Glomerular visceral epithelial cell (primary cell): Measurements from ENCODE around the gene NFASC.

Experiments used
- DNase-seq: peaks from one replicate; pipeline ENCODE4 v3.0.0-alpha.2; 2016; ENCODE audit errors: extremely low spot score

NFASC gene

DNA sequence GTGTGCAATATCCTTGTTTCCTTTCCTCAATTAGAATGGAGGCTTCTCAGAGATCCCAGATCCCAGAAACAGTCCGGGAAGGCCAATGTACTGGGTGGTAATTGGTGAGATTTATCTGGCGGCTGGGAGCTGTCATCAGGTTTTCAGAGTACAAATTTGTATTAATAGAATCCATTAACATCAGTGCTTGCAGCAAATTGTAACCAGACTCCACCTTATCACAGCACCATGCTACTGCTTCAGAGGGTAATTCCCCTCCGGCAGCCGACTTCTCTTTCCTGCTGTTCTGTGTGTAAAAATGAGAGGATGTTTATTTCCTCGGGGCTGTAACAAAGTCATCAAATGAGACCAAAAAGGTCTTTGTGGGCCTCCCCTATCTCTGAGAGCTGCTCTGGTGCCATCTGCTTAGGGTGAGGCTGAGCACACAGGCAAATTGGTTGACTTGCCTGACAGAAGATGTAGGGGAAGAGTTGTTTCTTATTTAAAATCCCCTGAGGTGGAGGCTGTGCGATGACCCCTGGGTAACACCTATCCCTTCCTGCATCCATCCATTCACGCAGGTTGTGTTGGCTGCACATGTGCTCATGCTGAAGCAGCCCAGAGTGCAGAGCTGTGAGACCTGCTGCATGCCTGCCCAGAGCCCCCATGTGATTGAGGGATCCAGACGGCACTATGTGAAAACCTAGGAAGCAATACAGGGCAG is 19.2 kb downstream of the NFASC start:
- DNase-seq = no peak

DNA sequence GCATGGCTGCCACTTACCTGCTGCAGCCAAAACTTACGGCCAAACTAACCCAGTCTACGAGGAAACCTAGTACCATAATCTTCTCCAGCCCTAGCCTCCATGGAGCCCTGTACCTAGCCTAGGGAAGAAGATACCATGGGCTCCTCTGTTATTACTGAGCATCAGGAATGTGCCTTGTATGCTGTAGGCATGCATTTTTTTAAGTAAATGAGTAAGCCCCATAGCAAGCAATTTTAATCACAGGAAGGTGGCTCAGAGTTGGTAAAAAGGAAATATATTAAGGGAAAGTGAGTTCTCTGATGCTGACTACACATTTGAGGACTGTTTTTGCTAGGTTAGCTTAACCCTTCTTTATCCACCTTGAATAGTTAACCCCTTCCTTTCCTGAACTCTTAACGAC is 21.2 kb downstream of the NFASC start:
- no peak for DNase-seq

DNA sequence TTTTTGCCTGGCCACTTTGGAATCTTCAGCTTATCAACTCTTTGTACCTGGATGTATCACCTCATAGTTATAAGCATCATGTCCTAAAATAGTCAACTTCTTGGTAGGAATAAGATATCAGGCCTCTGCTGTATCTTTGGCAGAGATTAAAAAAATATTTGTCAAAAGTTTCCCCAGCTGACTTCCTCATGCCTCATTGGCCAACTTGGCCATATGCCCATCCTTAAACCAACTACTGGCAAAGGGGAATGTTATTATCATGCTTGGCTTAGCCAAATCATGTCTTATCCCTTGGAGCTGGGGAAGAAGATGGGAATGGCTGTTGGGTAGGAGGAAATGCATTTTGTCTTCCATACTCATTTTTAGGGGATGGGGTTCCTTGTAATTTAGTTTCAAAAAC is 23.4 kb downstream of the NFASC start:
- no peak for DNase-seq

DNA sequence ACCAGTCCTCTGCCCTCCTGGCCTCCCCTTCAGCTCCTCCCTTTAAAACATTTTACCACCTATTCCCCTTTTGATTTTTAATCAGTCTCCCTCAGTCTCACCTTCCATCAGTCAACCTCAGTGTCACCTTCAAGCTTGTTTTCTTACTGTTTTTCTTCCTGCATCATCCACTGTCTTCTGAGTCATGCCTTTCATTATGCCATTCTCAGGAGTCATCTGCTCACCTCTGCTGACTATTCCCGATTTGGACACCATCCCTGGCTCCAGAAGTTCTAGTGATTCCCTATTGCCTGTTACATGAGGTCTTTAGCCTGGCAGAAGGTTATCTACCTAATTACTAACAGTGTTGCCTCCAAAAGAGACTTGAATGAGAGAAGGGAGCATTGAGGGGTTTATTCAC is 23.9 kb downstream of the NFASC start:
- DNase-seq = no peak

DNA sequence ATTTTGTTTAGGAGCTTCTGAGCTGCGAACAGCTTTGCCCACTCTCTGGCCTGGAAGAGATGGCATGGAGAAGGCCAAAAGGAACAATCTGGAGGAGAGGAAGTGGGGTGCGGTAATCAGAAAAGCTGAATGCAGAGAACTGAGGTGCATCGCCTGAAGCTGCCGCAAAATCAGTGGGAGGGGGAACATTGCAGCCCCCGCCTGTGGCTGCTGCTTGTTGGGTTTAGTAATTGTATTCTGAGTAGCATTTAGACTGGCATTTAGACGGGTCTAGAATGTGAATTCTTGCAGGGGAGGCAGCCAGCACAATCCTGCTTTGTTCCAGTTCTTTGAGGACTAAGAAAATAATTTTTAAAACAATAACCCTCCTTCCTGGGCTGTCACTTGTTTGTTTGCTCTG is 25.4 kb downstream of the NFASC start:
- DNase-seq = no peak

DNA sequence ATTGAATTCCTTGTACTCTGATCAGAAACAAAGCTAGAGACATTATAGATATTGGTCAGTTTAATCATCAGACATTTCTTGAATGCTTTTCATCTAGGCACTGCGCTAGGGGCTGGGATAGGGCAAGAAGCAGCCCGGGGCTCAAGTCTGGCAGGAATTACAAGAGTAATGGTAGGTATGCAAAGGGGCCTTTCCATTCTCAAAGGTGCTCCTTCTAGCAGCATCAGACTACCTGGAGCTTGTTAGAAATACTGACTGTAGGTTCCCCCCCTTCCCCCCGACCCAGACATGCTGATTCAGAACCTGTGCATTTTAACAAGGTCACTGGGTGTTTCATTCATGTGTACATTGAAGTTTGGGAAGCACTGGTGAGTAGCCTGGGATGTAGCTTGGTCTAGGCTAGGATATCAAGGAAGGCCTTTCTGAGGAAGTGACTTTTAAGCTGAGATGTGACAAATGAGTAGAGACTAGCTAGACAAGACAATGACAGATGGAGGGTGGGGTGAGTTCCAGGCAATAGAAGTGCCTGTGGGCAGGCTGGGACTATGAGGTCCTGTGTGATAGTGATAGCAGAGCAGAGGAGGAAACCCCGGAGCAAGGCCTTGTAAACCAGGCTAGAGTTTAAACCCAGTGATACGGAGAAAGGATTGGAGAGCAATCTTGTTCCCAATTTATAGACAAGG is 26.3 kb downstream of the NFASC start:
- DNase-seq = no peak

DNA sequence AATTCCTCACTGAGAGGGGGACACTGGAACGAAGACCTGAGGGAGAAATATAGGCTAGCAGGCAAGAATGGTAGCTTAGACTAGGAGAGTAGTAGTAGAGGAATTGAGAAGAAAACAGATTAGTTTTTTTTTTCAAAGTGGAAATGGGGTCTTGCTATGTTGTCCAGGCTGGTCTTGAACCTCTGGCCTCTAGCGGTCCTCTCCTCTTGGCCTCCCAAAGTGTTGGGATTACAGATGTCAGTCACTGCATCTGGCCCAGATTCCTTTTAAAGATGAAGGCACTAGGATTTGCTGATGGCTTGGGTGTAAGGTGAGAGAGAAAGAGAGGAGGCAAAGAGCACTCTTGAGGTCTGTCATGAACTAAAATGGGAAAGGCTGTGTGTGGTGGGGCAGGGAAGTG is 30.1 kb downstream of the NFASC start:
- no peak for DNase-seq

DNA sequence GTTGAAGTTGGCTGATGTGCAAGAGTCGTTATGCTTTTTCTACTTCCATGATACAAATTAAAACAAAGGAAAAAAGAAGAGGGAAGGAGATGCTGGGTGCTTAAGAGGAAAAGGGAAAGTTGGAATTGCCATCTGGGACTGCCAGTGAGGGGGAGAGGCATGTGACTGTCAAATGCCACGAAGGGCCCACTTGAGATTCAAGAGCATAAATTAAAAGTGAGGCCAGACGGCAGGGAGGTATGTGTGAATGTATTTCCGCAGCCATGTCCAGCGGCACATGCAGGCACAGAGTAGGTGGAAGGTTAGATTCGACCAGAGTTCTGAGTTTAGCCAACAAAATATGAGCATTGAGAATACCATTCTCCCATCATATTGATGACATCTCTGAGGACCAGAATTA is 32.0 kb downstream of the NFASC start:
- DNase-seq = no peak

DNA sequence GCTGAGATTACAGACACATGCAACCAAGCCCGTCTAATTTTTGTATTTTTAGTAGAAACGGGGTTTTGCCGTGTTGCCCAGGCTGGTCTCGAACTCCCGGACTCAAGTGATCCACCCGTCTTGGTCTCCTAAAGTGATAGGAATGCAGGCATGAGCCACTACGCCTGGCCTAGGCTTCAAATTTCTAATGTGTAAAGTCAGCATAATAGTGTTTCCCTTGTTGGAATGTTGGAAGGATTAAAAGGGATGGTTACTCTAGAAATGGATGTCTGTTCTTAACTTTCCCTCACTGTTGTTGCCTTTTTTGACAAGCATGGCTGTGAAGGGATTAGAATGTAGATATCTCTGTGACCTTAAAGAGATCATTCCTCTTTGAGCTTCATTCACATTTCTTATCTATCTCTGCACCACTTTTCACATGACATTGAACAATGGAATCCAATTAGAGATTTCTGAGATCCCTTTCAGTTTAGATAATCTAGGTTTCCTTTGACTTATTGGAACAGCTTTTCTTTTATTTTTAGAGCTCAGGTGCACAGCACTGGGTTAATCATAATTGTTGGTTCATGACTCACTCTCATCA is 33.7 kb downstream of the NFASC start:
- no peak for DNase-seq

DNA sequence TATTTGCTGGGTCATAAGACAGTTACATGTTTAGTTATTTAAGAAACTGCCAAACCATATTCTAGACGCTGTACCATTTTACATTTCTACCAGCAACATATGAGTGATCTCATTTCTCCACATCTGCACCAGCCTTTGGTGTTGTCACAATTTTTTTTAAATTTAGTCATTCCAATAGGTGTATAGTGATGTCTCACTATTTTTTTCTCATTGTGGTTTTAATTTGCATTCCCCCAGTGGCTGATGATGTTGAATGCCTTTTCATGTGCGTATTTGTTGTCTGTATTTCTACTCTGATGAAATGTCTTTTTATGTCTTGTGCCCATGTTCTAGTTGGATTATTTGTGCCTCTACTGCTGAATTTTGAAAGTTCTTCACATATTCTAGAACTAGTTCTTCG is 38.4 kb downstream of the NFASC start:
- DNase-seq = no peak

DNA sequence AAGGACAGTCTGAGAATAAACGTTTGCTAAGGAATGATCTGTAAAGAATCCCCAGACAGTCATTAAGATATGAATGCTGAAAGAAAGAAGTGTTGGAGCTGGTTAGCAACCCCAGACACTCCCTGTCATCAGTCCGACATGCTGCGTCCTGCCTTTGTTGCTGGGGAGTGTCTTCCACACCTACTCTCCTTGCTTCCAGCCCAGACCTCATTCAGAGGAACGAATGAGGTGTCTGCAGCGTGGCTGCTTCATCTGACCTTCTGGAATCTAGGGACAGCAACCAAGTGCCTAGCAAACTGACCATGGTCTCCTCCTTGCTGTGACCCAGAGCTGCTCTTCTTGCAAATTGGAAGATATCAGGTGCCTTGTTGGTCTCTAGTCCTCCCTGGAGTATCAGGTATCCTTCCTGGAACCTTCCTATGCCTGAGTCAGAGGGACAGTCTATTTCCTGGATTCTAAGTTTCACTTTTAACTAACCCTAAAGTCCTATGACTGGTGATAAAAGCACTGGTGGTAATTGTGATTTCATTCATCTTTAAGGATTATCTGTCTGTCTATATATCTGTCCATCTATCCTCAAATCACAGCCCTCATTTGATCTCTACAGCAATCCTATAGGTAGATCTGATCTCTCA is 45.3 kb downstream of the NFASC start:
- DNase-seq = no peak

DNA sequence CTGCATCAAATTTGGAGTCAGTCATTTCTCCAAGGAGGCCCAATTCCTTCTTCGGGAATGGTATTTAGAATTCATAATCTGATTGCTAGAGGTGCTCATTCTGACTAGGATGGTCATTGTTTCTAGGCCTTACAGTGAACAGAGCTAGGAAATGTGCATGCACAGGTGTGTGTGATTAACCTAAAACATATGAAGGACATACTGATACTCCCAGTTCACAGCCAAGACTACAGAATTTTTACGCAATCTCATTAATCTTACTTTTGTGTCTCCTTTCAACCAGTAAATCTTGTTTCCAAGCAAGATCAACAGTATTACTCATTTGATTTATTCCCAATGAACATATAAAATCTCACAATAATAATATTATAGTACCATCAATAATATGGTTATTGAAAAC is 47.1 kb downstream of the NFASC start:
- no peak for DNase-seq

DNA sequence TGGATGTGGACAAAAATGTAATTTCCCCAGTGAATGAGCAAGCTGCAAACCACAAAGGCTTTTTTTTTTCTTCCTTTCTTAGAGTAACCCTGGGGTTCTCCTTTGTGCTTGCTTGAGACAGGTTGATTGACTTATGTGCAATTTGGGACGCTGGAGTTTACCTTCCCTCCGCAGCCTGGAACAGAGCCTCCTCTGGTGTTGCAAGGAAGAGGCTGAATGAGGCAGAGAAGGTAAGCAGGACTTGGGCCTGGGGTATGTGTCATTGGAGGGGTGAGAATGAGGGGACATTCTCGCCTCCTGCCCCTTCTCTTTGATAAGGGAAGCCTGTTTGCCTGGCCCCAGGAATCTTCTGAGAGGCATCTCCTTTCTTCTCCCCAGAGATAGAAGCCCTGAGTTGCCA is 49.8 kb downstream of the NFASC start:
- DNase-seq = no peak

DNA sequence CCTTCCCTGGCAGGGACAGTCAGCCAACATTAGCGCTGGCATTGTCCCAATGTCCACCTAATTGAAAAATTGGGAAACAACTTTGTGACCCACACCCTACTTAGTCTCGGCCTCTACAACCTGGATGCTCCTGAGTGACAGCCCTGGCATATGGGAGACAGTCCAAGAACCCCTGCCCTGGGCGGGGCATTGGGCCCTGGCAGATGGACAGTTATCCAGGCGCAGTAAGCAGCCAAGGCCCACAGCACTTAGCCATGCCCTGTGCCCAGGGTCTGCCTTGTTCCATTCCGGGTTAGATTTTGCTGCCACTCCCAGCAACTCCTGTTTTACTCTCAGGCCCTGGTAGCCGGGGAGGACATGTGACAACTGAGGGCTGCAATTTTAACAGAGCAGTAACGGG is 50.3 kb downstream of the NFASC start:
- DNase-seq = no peak

DNA sequence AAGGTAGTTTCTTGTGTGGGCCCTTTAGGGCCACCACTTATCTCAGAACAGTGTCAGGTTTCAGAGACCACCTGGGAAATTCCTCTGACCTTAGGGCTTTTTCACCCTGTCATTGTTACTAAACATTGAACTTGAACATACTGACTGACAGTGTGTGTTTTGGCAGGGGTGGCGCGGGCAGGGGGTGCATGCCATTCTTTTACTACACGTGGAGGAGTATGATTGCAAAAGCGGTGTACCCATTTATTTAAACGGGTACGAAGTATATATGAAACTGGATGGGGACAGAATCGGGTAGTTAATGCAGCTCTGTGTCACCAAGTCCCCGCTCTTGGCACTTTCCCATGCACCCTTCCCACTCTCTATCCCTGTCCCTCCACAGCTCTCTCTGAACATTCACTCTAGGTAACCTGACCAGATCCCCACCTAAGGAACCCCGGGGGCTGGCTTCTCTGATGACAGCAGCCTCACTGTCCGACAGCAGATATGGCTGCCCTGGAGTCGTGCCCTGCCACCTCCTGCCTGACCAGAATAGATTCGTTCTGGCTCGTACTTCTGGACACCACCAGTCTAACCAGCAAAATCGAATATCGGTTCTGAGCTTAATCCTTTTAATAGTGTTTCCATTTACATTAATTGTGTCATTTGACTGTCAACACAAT is 51.3 kb downstream of the NFASC start:
- DNase-seq = no peak

DNA sequence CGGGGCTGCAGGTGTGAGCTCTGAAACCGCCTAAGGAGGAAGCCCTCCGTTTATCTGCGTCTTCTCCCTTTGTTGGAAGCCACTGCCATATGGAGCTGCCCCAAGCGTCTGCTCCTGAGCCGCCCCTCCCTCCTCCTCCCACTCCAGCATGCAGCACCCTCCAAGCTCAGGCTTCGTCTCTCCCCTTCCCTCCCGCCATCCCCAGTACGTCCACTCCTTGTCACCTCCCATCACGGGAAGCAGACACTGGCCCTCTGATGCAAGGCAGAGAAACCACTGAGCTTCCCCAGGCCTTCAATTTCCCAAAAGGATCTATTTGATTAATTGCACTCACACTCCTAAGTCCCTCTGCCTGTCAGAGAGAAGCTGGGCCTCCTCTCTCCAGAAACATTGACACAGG is 52.5 kb downstream of the NFASC start:
- DNase-seq = no peak

DNA sequence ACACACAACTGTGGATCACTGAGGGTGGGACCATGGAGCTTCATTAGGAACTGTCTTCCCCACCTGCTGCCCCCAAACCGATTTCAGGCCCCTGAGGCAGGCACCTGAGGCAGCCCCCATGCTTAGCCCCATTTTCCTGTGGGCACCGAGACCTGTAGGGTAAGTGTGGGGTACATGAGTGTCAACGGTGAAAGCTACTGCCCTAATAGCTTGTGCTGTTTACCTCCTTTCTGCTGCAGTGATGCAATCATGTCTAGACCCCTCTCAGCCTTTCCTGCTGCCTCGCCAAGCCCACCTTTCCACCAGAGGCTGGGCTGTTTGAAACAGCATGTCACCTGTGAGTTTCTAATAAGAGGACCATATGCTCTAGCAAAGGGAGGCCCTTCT is 53.0 kb downstream of the NFASC start:
- no peak for DNase-seq

DNA sequence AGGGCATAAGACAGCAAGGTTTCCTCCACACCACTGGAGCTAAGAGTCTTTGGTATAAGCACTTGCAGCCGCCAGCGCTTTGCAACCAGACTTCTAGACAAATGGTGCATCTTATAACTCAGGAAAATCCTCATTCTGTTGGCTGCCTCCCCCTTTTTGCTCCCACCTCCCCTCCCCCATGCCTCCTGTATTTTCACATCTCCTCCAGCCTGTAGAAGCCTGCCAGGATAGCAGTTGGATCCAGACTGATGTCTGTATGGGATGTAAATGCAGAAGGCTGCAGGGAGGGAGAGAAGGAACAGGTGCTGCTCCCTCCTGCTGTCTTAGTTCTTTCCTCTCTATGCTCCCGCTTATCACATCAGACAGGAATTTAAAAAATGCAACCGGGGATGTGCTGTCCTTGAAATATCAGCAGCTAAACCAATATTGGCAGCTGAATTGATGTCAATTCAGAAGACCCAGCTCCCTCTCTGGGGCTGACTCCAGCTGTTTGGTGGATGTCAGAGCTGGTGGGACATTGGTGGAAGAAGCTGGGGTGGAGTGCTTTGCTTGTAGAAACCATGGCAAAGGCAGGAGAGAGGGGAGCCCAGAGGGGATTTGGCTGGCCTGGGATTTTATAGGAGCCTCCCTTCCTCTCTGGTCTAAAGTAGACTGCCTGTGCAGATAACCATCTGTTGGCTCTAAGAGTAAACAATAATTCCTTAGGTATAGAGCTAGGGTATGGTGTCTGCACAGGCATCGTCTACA is 53.5 kb downstream of the NFASC start:
- peak; percentile 31 for DNase-seq

DNA sequence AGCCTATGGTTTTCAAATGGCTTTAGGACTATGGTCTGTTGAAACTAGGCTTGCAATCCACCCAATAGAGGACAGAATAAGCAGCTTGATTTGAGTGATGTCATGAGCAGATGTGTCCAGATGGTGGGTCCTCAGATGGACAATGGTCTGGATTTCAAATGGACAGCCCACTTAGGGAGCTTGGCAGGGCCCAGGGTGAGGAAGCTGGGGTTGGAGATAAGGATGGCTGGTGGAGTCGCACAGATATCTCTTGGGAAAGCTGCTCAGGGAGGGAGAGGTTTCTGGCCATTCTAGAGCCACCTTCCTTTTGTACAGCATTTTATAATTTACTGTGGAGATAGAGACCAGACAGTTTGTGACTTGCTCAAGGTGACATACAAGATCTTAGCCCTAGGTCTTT is 55.0 kb downstream of the NFASC start:
- no peak for DNase-seq

DNA sequence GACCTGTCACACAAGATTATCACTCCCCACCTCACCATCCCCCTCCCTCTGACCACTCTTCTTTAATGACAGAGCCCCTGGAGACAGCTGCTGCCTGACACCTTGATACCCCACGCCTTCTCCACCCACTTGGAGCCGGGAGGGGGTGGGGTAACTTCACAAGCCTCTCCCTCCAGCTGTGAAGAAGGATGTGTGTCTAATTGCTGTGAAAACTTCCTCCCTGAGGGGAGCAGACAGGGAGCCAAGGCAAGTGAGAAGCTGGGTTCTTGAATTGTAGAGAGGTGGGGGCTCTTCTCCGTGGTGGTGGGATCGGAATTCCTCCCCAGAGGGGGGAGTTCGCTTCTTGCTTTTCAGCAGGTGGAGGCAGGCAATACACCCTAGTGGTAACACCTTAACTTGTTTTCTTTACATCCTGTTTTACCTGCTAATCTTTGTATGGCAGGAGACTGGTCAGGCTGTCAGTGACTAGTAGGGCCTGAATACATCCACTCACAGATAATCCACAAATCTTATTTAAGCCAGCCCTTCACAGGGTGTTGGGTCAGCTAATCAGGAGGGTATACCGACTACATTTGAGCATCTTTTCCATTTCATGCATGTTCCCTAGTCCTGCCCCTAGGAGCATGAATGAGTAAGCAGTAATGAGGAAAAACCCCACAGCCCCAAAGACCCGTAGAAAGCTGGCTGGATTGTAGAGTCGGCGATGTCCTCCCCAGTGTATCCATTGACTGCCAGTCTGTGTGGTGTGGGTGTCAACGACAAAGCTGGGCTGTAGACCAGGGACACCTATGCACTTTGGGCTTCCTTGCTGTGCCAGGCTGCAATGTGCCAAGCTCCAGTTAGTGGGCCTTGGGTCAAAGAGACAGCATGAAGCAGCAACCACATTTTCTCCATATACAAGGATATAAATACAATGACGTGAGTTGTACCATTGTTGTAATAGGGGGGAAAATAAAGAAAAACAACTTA is 57.3 kb downstream of the NFASC start:
- no peak for DNase-seq
